Measurements from ENCODE around the gene LCN12. TPM values are rescaled to one million over a fixed set of nuclear protein-coding genes. Genes with fewer than 3 reads are reported as not detected.

The LCN12 gene
- total RNA-seq, 1 experiment from 2014 or later = 2.1 TPM

GRCh38 chr9:136981588-136982231 is 29.6 kb downstream of the LCN12 start:
- no peaks in the 10 kb centered on the region for H3K9me3 ChIP-seq (ENCODE audit: control insufficient read depth, low read depth, low read length)
- no peak overlapping the region for H2BK12ac ChIP-seq (ENCODE audit: insufficient read length, low read depth, low read length)
- no peak overlapping the region for H3K18ac ChIP-seq (ENCODE audit: insufficient read length, low read depth, low read length)
- no peak overlapping the region for H2BK15ac ChIP-seq (ENCODE audit: low read depth, low read length)
- H3K23ac ChIP-seq (ENCODE audit: insufficient read length, low read depth, low read length) = no peak overlapping the region
- H3K4me2 ChIP-seq (ENCODE audit: insufficient read depth, insufficient read length, low read length) = no peak overlapping the region
- H4K5ac ChIP-seq (ENCODE audit: insufficient read length, low read depth, low read length) = no peak overlapping the region
- H3K4ac ChIP-seq (ENCODE audit: low read depth, low read length) = no peak overlapping the region
- H3K4me1 ChIP-seq (ENCODE audit: insufficient read depth, low read length) = no peaks in the 10 kb centered on the region; the same call in 1 of the 2 replicates
- peaks cover 5% of the 10 kb centered on the region for H3K27me3 Mint-ChIP-seq (ENCODE audit: low read depth)
- no peak for DNase-seq
- no peaks in the 10 kb centered on the region for H3K27me3 ChIP-seq (ENCODE audit: insufficient read depth, low read length)
- H3K4me3 Mint-ChIP-seq = no peak overlapping the region
- H3K56ac ChIP-seq (ENCODE audit: insufficient read length, low read depth, low read length) = no peak overlapping the region
- peaks cover 9% of the 10 kb centered on the region for H3K23me2 ChIP-seq (ENCODE audit: insufficient read length, low read depth, low read length, poor library complexity, severe bottlenecking)
- H3K14ac ChIP-seq (ENCODE audit: insufficient read depth, low read length) = no peak overlapping the region
- no peak overlapping the region for H4K91ac ChIP-seq (ENCODE audit: insufficient read length, low read depth, low read length)
- no peaks in the 10 kb centered on the region for H4K20me1 ChIP-seq (ENCODE audit: control insufficient read depth, insufficient read depth, insufficient read length)
- no peak overlapping the region for H2AK5ac ChIP-seq (ENCODE audit: insufficient read length, low read length)
- peaks cover 2 to 13% of the 10 kb centered on the region in 2 experiments for H3K4me1 Mint-ChIP-seq
- H3K79me2 ChIP-seq (ENCODE audit: insufficient read depth, low read length) = no peaks in the 10 kb centered on the region
- no peak overlapping the region for H3T11ph ChIP-seq (ENCODE audit: low read length)
- H2AFZ ChIP-seq (ENCODE audit: low read length) = no peak overlapping the region
- H3K79me1 ChIP-seq (ENCODE audit: insufficient read depth, low read depth, low read length, poor library complexity, severe bottlenecking) = no peaks in the 10 kb centered on the region
- H3K27ac ChIP-seq (ENCODE audit: insufficient read length, low read depth, low read length) = no peak overlapping the region
- no peak overlapping the region for H2BK5ac ChIP-seq (ENCODE audit: insufficient read length, low read length)
- no peak overlapping the region for H4K8ac ChIP-seq (replicated peaks; ENCODE audit: insufficient read length, low read depth, low read length)
- H3K9ac ChIP-seq (ENCODE audit: extremely low read depth, insufficient read length, low read length) = no peak overlapping the region
- peaks cover 0 to 3% (median 0%) of the 10 kb centered on the region in 3 experiments; a peak in 1 of 7 replicates for H3K36me3 Mint-ChIP-seq (ENCODE audit: insufficient read depth in 1 of 3, low read depth in 3 of 3)
- H2BK20ac ChIP-seq (ENCODE audit: low read depth, low read length, poor library complexity, severe bottlenecking) = no peak overlapping the region
- H2BK120ac ChIP-seq (ENCODE audit: low read depth, low read length, poor library complexity, severe bottlenecking) = no peak overlapping the region
- WGBS (ENCODE audit: extremely low coverage, insufficient read length, low lambda C conversion rate) = no CpG with 5 or more reads among the region's 17 CpGs
- H3K9me3 Mint-ChIP-seq = no peaks in the 10 kb centered on the region
- TF ChIP-seq, protein P1, sequence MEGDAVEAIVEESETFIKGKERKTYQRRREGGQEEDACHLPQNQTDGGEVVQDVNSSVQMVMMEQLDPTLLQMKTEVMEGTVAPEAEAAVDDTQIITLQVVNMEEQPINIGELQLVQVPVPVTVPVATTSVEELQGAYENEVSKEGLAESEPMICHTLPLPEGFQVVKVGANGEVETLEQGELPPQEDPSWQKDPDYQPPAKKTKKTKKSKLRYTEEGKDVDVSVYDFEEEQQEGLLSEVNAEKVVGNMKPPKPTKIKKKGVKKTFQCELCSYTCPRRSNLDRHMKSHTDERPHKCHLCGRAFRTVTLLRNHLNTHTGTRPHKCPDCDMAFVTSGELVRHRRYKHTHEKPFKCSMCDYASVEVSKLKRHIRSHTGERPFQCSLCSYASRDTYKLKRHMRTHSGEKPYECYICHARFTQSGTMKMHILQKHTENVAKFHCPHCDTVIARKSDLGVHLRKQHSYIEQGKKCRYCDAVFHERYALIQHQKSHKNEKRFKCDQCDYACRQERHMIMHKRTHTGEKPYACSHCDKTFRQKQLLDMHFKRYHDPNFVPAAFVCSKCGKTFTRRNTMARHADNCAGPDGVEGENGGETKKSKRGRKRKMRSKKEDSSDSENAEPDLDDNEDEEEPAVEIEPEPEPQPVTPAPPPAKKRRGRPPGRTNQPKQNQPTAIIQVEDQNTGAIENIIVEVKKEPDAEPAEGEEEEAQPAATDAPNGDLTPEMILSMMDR (conservative IDR thresholded peaks at IDR 0.05) = no peak
- no peak overlapping the region for H3K27ac Mint-ChIP-seq
